GM12874 (cell line): ENCODE results near the gene PNPLA4.

ENCODE experiments used
- CTCF ChIP-seq: IDR thresholded peaks from 2 replicates; pipeline ENCODE4 v1.5.1; 2011; ENCODE audit warnings: low read depth, mild to moderate bottlenecking, control low read depth, low read length, moderate library complexity; ENCODE audit not compliant: insufficient read depth

PNPLA4 gene

DNA sequence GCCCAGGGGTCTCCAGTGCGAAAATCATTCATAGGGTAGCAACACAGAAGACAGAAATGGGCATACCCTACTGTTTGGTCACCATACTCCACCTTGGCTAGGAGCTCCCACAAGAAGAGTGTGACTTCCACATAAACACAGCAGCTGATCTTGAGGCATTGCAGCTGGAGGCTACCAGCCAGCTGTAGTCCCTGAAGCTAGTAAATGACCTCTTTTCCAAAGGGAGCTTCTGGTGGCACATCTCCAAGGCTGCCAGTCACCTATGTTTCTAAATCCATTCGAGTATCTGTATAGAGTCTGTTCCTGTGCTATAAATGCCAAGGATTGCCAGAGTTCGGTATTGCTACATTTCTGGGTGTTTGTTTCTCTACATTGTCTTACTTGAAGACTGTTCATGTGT is 21.3 kb upstream of the PNPLA4 start:
- TF ChIP-seq CTCF: no peak

GRCh38 chrX:7946960-7947359 is 19.7 kb upstream of the PNPLA4 start:
- TF ChIP-seq CTCF: no peak

- no peak for TF ChIP-seq CTCF
These were observed 16.5 kb upstream of the PNPLA4 start for GRCh38 chrX:7943600-7944245.

GRCh38 chrX:7941390-7942042 is 14.3 kb upstream of the PNPLA4 start:
- peak; percentile 34; the same call in 1 of the 2 replicates for TF ChIP-seq CTCF

GRCh38 chrX:7934026-7934425 is 6.8 kb upstream of the PNPLA4 start:
- no peak for TF ChIP-seq CTCF

DNA sequence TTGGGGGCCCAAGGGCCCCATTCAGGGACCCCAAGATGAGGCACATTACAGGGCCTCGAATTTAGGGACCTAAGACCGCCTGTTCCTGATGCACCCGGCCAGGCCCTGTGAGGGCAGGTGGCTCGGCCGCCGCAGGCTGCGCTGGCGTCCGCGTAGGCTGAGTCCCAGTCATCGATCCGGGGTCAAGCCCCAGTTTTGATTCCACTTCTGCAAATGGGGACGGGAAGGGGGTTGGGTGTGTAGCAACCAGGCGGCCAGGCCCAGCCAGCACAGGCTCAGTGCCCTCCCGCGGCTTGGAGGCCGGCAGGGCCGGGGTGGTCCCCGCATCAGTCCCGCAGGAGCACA is 327 bp downstream of the PNPLA4 start:
- TF ChIP-seq CTCF: no peak

- no peak for TF ChIP-seq CTCF
These were observed 712 bp downstream of the PNPLA4 start for GRCh38 chrX:7926501-7926900.
